ENCODE measurements around the gene ELOA. TPM values are rescaled to one million over a fixed set of nuclear protein-coding genes. Genes with fewer than 3 reads are reported as not detected.

ELOA gene
- total and polyA plus RNA-seq, 12 donors = 11.2 to 39.0 (median 33.3) TPM

- TF ChIP-seq CTCF (IDR thresholded peaks at IDR 0.05) = no peak
- Histone ChIP-seq H3K4me1 (peaks cover 0 to 32% (median 0%) of the 10 kb centered on the region in 9 donors), H3K36me3 (peaks cover 0 to 73% (median 10%) of the 10 kb centered on the region in 9 donors), H3K27ac (no peak overlapping the region), H3K9me3 (no peaks in the 10 kb centered on the region), H3K4me3 (no peak overlapping the region), H3K27me3 (no peaks in the 10 kb centered on the region)
- DNase-seq = no peak
- ATAC-seq = no peak
- intact Hi-C loops (cut with DNase I) = loop anchor here in 1 of 10 donors (10.0 kb wide), 1 partner anchor 57 kb away; the partner anchor contains the start of gene FUCA1
- 63 to 72% methylated on average over 3 of the region's 3 CpGs for WGBS, 2 donors
These were observed 64.2 kb downstream of the ELOA start for GRCh38 chr1:23807453-23807852.

- peak; percentile 49 to 92 (median 73) for TF ChIP-seq CTCF (IDR thresholded peaks at IDR 0.05)
- Histone ChIP-seq H3K27ac (peak overlapping the region in 4 of 10 donors; percentile 6 to 72 (median 28)), H3K36me3 (peaks cover 0 to 74% (median 25%) of the 10 kb centered on the region in 9 donors), H3K27me3 (no peaks in the 10 kb centered on the region), H3K4me3 (no peak overlapping the region), H3K4me1 (peaks cover 0 to 27% (median 0%) of the 10 kb centered on the region in 9 donors), H3K9me3 (no peaks in the 10 kb centered on the region)
- intact Hi-C loops (cut with DNase I) = loop anchor here in 9 of 10 donors (2.0 to 10.0 kb wide), 6 partner anchors 55 to 108 kb away; partner anchors contain the start of genes FUCA1 (in 8 of the 9) and CNR2 (in 1 of the 9)
- WGBS, 2 donors = 24 to 34% methylated on average over 6 of the region's 6 CpGs
- ATAC-seq (peak; percentile 70 to 91 (median 86)), DNase-seq (peak; percentile 62 to 75)
These were observed 66.5 kb downstream of the ELOA start for GRCh38 chr1:23809751-23810171.

GRCh38 chr1:23810818-23811540 lies 67.7 kb downstream of the ELOA start:
- no peak overlapping the region for H3K4me3 ChIP-seq

More at GRCh38 chr1:23810818-23811540, 67.7 kb downstream of the ELOA start:
- peaks cover 0 to 27% (median 0%) of the 10 kb centered on the region in 9 donors for H3K4me1 ChIP-seq
- ATAC-seq = peak; percentile 36 to 85 (median 71)
- peak in 8 of 9 donors; percentile 23 to 79 (median 54) for TF ChIP-seq CTCF (IDR thresholded peaks at IDR 0.05)
- no peaks in the 10 kb centered on the region for H3K9me3 ChIP-seq
- no peak overlapping the region for H3K27ac ChIP-seq
- peak in 1 of 2 donors; percentile 49 for DNase-seq
- 71 to 77% methylated on average over 3 of the region's 3 CpGs for WGBS, 2 donors
- intact Hi-C loops (cut with DNase I) = loop anchor here in 9 of 10 donors (2.0 to 10.0 kb wide), 6 partner anchors 54 to 106 kb away; partner anchors contain the start of genes FUCA1 (in 7 of the 9) and CNR2 (in 1 of the 9)
- H3K36me3 ChIP-seq = peaks cover 0 to 78% (median 37%) of the 10 kb centered on the region in 9 donors
- H3K27me3 ChIP-seq = no peaks in the 10 kb centered on the region

Other genes with a start within 250 kb of the ELOA start
- 1 to 10 TPM in 1 of 10 donors, under 1 TPM in 8, not detected in 1; 0.04 to 2.3 (median 0.17) TPM for gene E2F2, start 212.2 kb upstream of the ELOA start, total RNA-seq
- under 1 TPM in 1 of 2 donors, not detected in 1; 0.06 TPM for gene E2F2, start 212.2 kb upstream of the ELOA start, polyA plus RNA-seq
- gene ID3, start 184.0 kb upstream of the ELOA start, total RNA-seq = 100 to 1,000 TPM in 3 of 10 donors, 10 to 100 TPM in 7; 44.7 to 148 (median 83.4) TPM
- gene ID3, start 184.0 kb upstream of the ELOA start, polyA plus RNA-seq = 100 to 1,000 TPM in 1 of 2 donors, 10 to 100 TPM in 1; 73.6 to 217 TPM
- 100 to 1,000 TPM; 577 to 756 (median 612) TPM for gene RPL11, start 51.7 kb upstream of the ELOA start, total RNA-seq
- gene RPL11, start 51.7 kb upstream of the ELOA start, polyA plus RNA-seq = 1,000 to 10,000 TPM; 1,463 to 2,166 TPM
- gene PITHD1, start 34.9 kb downstream of the ELOA start, total RNA-seq = 10 to 100 TPM; 37.6 to 52.8 (median 43.3) TPM
- 10 to 100 TPM; 25.3 to 71.7 TPM for gene PITHD1, start 34.9 kb downstream of the ELOA start, polyA plus RNA-seq
- 10 to 100 TPM; 22.0 to 31.9 (median 27.0) TPM for gene LYPLA2, start 47.7 kb downstream of the ELOA start, total RNA-seq
- 10 to 100 TPM; 25.8 to 54.5 TPM for gene LYPLA2, start 47.7 kb downstream of the ELOA start, polyA plus RNA-seq
- 10 to 100 TPM in 2 of 10 donors, 1 to 10 TPM in 8; 5.3 to 14.1 (median 7.9) TPM for gene GALE, start 57.3 kb downstream of the ELOA start, total RNA-seq
- gene GALE, start 57.3 kb downstream of the ELOA start, polyA plus RNA-seq = 10 to 100 TPM; 14.9 to 22.2 TPM
- 10 to 100 TPM; 27.8 to 44.3 (median 40.1) TPM for gene HMGCL, start 82.0 kb downstream of the ELOA start, total RNA-seq
- gene HMGCL, start 82.0 kb downstream of the ELOA start, polyA plus RNA-seq = 10 to 100 TPM; 25.7 to 26.9 TPM
- 10 to 100 TPM; 10.6 to 34.0 (median 15.1) TPM for gene FUCA1, start 124.8 kb downstream of the ELOA start, total RNA-seq
- 10 to 100 TPM; 11.2 to 13.3 TPM for gene FUCA1, start 124.8 kb downstream of the ELOA start, polyA plus RNA-seq
- gene CNR2, start 169.9 kb downstream of the ELOA start, total RNA-seq = under 1 TPM in 1 of 10 donors, not detected in 9; 0.19 TPM
- under 1 TPM in 1 of 2 donors, not detected in 1; 0.01 TPM for gene CNR2, start 169.9 kb downstream of the ELOA start, polyA plus RNA-seq
- 100 to 1,000 TPM in 5 of 10 donors, 10 to 100 TPM in 5; 65.1 to 129 (median 93.8) TPM for gene PNRC2, start 216.4 kb downstream of the ELOA start, total RNA-seq
- gene PNRC2, start 216.4 kb downstream of the ELOA start, polyA plus RNA-seq = 10 to 100 TPM; 58.4 to 60.6 TPM
- gene SRSF10, start 236.9 kb downstream of the ELOA start, total RNA-seq = 10 to 100 TPM; 40.7 to 65.8 (median 52.8) TPM
- 10 to 100 TPM; 32.9 to 70.2 TPM for gene SRSF10, start 236.9 kb downstream of the ELOA start, polyA plus RNA-seq

Data from heart right ventricle (tissue), 16 donors.